ENCODE data around the gene MACROD2. TPM values are rescaled to one million over a fixed set of nuclear protein-coding genes. Genes with fewer than 3 reads are reported as not detected.

The MACROD2 gene
- total RNA-seq, 4 donors from 2014 or later, result 8.7 to 17.8 (median 10.8) TPM

DNA sequence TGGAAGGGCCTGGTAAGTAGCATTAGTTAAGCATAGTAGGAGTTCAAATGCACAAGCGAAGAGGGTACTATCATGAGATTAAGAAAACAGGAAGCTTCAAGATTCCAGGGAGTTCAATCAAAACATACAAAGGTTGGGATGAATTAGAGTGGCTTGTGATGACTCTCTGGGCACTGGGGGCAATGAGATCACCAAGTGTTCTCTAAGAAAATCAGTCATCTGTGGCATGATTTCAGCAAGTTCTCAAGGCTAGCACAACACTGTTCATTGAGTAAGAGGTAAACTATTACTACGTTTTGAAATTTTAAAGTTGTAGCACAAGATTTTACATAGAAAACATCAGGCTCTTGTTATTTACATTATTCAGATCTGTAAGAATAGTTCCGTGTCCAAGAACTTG, 481.8 kb downstream of the MACROD2 start:
- WGBS, 2 donors, result 30 to 32% methylated on average over 3 of the region's 3 CpGs
- Histone ChIP-seq H3K36me3 (no peaks in the 10 kb centered on the region), H3K9me3 (no peaks in the 10 kb centered on the region), H3K4me1 (peaks cover 12 to 19% of the 10 kb centered on the region in 2 donors), H3K27ac (peak overlapping the region; percentile 61 to 85 (median 69)), H3K4me3 (replicated peaks in 1 of 3) (no peak overlapping the region), H3K27me3 (no peaks in the 10 kb centered on the region)
- no peak for TF ChIP-seq POLR2A (IDR thresholded peaks at IDR 0.05)
- TF ChIP-seq, protein P1, sequence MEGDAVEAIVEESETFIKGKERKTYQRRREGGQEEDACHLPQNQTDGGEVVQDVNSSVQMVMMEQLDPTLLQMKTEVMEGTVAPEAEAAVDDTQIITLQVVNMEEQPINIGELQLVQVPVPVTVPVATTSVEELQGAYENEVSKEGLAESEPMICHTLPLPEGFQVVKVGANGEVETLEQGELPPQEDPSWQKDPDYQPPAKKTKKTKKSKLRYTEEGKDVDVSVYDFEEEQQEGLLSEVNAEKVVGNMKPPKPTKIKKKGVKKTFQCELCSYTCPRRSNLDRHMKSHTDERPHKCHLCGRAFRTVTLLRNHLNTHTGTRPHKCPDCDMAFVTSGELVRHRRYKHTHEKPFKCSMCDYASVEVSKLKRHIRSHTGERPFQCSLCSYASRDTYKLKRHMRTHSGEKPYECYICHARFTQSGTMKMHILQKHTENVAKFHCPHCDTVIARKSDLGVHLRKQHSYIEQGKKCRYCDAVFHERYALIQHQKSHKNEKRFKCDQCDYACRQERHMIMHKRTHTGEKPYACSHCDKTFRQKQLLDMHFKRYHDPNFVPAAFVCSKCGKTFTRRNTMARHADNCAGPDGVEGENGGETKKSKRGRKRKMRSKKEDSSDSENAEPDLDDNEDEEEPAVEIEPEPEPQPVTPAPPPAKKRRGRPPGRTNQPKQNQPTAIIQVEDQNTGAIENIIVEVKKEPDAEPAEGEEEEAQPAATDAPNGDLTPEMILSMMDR (IDR thresholded peaks at IDR 0.05), result no peak
- DNase-seq, result peak; percentile 64 to 67
- intact Hi-C loops (cut with DNase I), result no loop called here

DNA sequence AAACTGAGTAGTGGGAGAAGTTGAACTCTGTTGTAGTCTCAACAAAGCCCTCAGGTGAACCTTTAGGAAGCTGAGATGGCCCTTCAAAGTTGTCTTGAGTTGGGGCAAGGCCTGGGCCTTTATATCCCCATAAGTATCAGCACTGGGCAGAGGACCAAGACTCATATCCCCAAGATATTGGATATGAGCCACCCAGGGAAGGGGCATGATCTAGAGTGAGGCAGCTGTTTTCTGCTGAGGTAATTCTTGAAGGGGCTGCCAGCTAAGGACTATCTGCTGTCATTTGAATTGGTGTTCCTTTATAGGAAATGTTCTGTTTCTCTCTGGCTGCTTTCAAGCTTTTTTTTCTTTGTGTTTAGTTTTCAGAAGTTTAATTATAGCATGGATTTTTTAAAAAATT, 482.8 kb downstream of the MACROD2 start:
- H3K4me1 ChIP-seq, result peaks cover 12 to 19% of the 10 kb centered on the region in 2 donors
- peak overlapping the region; percentile 5 to 52 (median 50) for H3K27ac ChIP-seq
- H3K4me3 ChIP-seq (replicated peaks in 1 of 3), result no peak overlapping the region
- no peaks in the 10 kb centered on the region for H3K27me3 ChIP-seq
- no peak for TF ChIP-seq POLR2A (IDR thresholded peaks at IDR 0.05)
- TF ChIP-seq, protein P1 (IDR thresholded peaks at IDR 0.05), result no peak
- H3K9me3 ChIP-seq, result no peaks in the 10 kb centered on the region
- no peak for DNase-seq
- intact Hi-C loops (cut with DNase I), result no loop called here
- no peaks in the 10 kb centered on the region for H3K36me3 ChIP-seq

DNA sequence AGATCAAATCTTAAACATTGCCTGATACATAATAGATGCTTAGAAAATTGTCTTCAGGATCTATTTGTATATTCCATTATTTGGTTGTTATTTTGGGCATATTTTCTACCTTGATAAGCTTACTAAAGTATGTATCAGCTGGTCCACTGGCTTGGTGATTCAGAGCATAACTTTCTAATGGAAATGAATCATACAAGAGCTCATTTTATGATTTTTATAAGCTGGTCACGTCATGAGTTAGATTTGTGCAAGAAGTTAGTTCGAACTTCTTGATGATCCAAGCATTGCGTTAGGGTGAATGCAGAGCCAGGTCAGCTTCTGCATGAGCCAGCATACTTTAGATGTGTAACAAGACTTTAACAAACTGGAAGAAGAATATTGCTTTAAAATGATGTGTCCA, 486.5 kb downstream of the MACROD2 start:
- TF ChIP-seq POLR2A (IDR thresholded peaks at IDR 0.05), result no peak
- TF ChIP-seq, protein P1 (IDR thresholded peaks at IDR 0.05), result no peak
- Histone ChIP-seq H3K27ac (no peak overlapping the region), H3K4me3 (replicated peaks in 1 of 3) (no peak overlapping the region), H3K27me3 (no peaks in the 10 kb centered on the region), H3K9me3 (no peaks in the 10 kb centered on the region), H3K4me1 (peaks cover 12 to 13% of the 10 kb centered on the region in 2 donors), H3K36me3 (no peaks in the 10 kb centered on the region)
- 84 to 98% methylated on average over 3 of the region's 3 CpGs for WGBS, 2 donors
- DNase-seq, result no peak
- intact Hi-C loops (cut with DNase I), result no loop called here

DNA sequence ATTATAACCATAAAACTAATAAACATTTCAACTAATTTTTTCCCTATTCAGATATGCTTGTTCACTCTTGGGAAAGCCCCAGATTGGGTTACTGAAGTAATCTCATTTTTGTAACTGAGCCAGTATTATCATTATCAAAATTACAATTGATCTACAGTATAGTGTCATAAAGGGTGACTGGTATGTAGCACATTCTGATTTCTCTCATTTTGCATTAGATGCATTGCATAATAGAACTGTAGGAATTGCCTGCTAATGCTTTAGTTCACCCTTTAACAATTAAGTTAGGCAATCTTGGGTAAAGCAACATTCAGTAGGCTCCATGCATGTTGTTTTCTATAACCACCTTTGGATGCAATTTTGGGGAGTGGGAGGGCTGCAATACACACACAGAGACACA, 492.9 kb downstream of the MACROD2 start:
- H3K4me1 ChIP-seq, result no peaks in the 10 kb centered on the region
- no peaks in the 10 kb centered on the region for H3K9me3 ChIP-seq
- H3K27ac ChIP-seq, result no peak overlapping the region
- no peaks in the 10 kb centered on the region for H3K36me3 ChIP-seq
- no peak overlapping the region for H3K4me3 ChIP-seq (replicated peaks in 1 of 3)
- DNase-seq, result no peak
- no peak for TF ChIP-seq POLR2A (IDR thresholded peaks at IDR 0.05)
- TF ChIP-seq, protein P1 (IDR thresholded peaks at IDR 0.05), result no peak
- H3K27me3 ChIP-seq, result no peaks in the 10 kb centered on the region
- intact Hi-C loops (cut with DNase I), result no loop called here

DNA sequence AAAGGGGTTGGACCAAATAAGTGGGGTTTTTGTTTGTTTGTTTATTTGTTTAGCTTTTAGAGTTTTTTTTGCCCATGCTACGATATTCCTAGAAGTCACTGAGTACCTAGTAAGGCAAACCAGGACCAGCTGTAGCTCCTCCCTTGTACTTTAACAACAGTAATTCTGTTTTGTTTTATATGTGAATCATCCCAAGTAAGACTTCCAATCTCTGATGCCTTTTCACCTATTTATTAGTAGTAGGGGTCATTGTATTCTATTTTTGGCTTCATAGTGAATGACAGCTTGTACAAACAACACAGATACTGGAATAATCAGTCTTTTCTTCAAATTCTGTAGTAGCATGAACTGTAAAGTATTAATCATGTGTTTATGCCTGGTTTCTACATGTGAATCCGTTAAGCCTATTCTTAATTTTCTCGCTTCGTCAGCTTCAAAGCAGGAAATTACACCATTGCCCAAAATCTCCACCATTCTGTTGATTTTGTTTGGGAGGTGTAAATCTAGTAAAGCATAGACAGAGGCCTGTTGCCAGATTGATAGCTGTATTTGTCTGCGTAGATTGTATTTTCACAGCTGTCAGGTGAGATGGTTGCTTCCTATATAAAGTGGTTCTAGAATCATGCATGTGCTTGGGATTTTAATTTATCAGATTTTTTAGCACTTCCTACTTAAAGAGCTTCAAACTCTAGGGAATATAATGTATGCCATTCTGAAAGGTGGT, 493.6 kb downstream of the MACROD2 start:
- TF ChIP-seq, protein P1 (IDR thresholded peaks at IDR 0.05), result no peak
- TF ChIP-seq POLR2A (IDR thresholded peaks at IDR 0.05), result no peak
- H3K4me3 ChIP-seq (replicated peaks in 1 of 3), result no peak overlapping the region
- H3K4me1 ChIP-seq, result no peaks in the 10 kb centered on the region
- WGBS, 2 donors, result 78 to 94% methylated on average over 5 of the region's 5 CpGs
- no peaks in the 10 kb centered on the region for H3K36me3 ChIP-seq
- H3K9me3 ChIP-seq, result no peaks in the 10 kb centered on the region
- H3K27me3 ChIP-seq, result no peaks in the 10 kb centered on the region
- DNase-seq, result no peak
- H3K27ac ChIP-seq, result no peak overlapping the region
- intact Hi-C loops (cut with DNase I), result no loop called here
